Liver (tissue), 8 donors: ENCODE data around the gene LOC128125822.
"Not testable (repeated sequence)": the region's sequence is repeated elsewhere in the genome, so short reads cannot be mapped to it uniquely, and the experiment has no call there.

Experiments
- DNase-seq: peaks from one replicate; pipeline ENCODE4 v3.0.0-alpha.2; 2017; ENCODE audit warnings: low spot score
- H3K27ac ChIP-seq, 2 donors: one replicate each; pipeline ENCODE4 v1.7.0; 2013; ENCODE audit warnings: inconsistent platforms in 2 of 2, low read length in 2 of 2, control low read depth in 1 of 2, low read depth in 1 of 2, mild to moderate bottlenecking in 1 of 2
- H3K27me3 ChIP-seq, 4 donors: one replicate each; pipeline versions ENCODE4 v1.6.1 to v1.7.0; 2013; ENCODE audit warnings: low read length in 3 of 4, inconsistent platforms in 1 of 4, mild to moderate bottlenecking in 1 of 4, moderate library complexity in 1 of 4; ENCODE audit not compliant: control insufficient read depth in 4 of 4, insufficient read depth in 4 of 4
- H3K36me3 ChIP-seq, 4 donors: one replicate each; pipeline versions ENCODE4 v1.6.1 to v1.7.0; 2013; ENCODE audit warnings: low read length in 3 of 4, mild to moderate bottlenecking in 3 of 4, low read depth in 1 of 4, moderate library complexity in 1 of 4; ENCODE audit not compliant: control insufficient read depth in 4 of 4, insufficient read depth in 3 of 4
- H3K4me1 ChIP-seq, 4 donors: one replicate each; pipeline versions ENCODE4 v1.6.1 to v1.7.0; 2013; ENCODE audit warnings: low read length in 3 of 4, mild to moderate bottlenecking in 3 of 4, moderate library complexity in 1 of 4; ENCODE audit not compliant: control insufficient read depth in 4 of 4, insufficient read depth in 4 of 4
- H3K4me3 ChIP-seq, 3 donors: one replicate each; pipeline versions ENCODE4 v1.6.1 to v1.7.0; 2013; ENCODE audit warnings: low read length in 3 of 3, control low read depth in 1 of 3, low read depth in 1 of 3, mild to moderate bottlenecking in 1 of 3
- H3K9ac ChIP-seq, 2 donors: one replicate each; pipeline ENCODE4 v1.7.0; 2013; ENCODE audit warnings: low read length in 2 of 2, mild to moderate bottlenecking in 2 of 2, moderate library complexity in 2 of 2, control low read depth in 1 of 2, low read depth in 1 of 2
- H3K9me3 ChIP-seq, 4 donors: one replicate each; pipeline versions ENCODE4 v1.6.1 to v1.7.0; 2013; ENCODE audit warnings: low read length in 3 of 4; ENCODE audit not compliant: control insufficient read depth in 4 of 4
- EGR1 ChIP-seq, 2 donors: IDR thresholded peaks; 2 replicates each; pipeline ENCODE4 v1.6.1; 2016 to 2018; ENCODE audit warnings: antibody characterized with exemption in 2 of 2, low read depth in 2 of 2
- FOXA1 ChIP-seq: IDR thresholded peaks from 2 replicates; pipeline ENCODE4 v1.6.1; 2016; ENCODE audit warnings: antibody characterized with exemption
- FOXA2 ChIP-seq: IDR thresholded peaks from 2 replicates; pipeline ENCODE4 v1.6.1; 2016; ENCODE audit warnings: antibody characterized with exemption
- GABPA ChIP-seq, 2 donors: IDR thresholded peaks in 1 of 2; conservative IDR thresholded peaks in 1 of 2; 2 replicates each; pipeline ENCODE4 v1.6.1; 2016; ENCODE audit warnings: antibody characterized with exemption in 2 of 2, mild to moderate bottlenecking in 1 of 2, moderate library complexity in 1 of 2
- HNF4A ChIP-seq, 2 donors: conservative IDR thresholded peaks; 2 replicates each; pipeline ENCODE4 v1.6.1; 2016; ENCODE audit warnings: antibody characterized with exemption in 2 of 2, mild to moderate bottlenecking in 2 of 2
- HNF4G ChIP-seq: IDR thresholded peaks from 2 replicates; pipeline ENCODE4 v1.6.1; 2016; ENCODE audit warnings: antibody characterized with exemption
- RAD21 ChIP-seq, 2 donors: IDR thresholded peaks; 2 replicates each; pipeline ENCODE4 v1.6.1; 2016; ENCODE audit warnings: antibody characterized with exemption in 2 of 2, mild to moderate bottlenecking in 2 of 2
- RXRA ChIP-seq, 2 donors: IDR thresholded peaks; 2 replicates each; pipeline ENCODE4 v1.6.1; 2017 to 2018; ENCODE audit warnings: antibody characterized with exemption in 2 of 2, mild to moderate bottlenecking in 1 of 2
- SP1 ChIP-seq: IDR thresholded peaks from 2 replicates; pipeline ENCODE4 v1.6.1; 2018; ENCODE audit warnings: antibody characterized with exemption, mild to moderate bottlenecking
- TAF1 ChIP-seq: conservative IDR thresholded peaks from 2 replicates; pipeline ENCODE4 v1.6.1; 2016; ENCODE audit warnings: antibody characterized with exemption, mild to moderate bottlenecking
- YY1 ChIP-seq: IDR thresholded peaks from 2 replicates; pipeline ENCODE4 v1.6.1; 2016; ENCODE audit warnings: antibody characterized with exemption, mild to moderate bottlenecking
- WGBS: extraction: QIAGEN DNeasy Blood & Tissue Kit; methylation state at CpG from one replicate; pipeline ENCODE4 v1.1.7; 2013; 5-methylcytosine and 5-hydroxymethylcytosine counted together
- TF ChIP-seq, protein P1 (sequence below): IDR thresholded peaks from 2 replicates; pipeline ENCODE4 v1.6.1; 2016; ENCODE audit warnings: antibody characterized with exemption
- TF ChIP-seq, protein P2 (sequence below): IDR thresholded peaks from 2 replicates; pipeline ENCODE4 v1.6.1; 2016; ENCODE audit warnings: antibody characterized with exemption, mild to moderate bottlenecking
- TF ChIP-seq, protein P3 (sequence below): IDR thresholded peaks from 2 replicates; pipeline ENCODE4 v1.6.1; 2016; ENCODE audit warnings: antibody characterized with exemption
- TF ChIP-seq, protein P4 (sequence below): fragments of 150-350 bp; IDR thresholded peaks from 2 replicates; pipeline ENCODE4 v1.5.1; 2017; ENCODE audit warnings: improper control_type of control experiment, low read depth, low read length; ENCODE audit not compliant: missing input control
- donor health status: healthy.
- donor health status: healthy.
- donor health status: healthy.
- donor health status: healthy.
- donor health status: healthy.

Gene LOC128125822

DNA sequence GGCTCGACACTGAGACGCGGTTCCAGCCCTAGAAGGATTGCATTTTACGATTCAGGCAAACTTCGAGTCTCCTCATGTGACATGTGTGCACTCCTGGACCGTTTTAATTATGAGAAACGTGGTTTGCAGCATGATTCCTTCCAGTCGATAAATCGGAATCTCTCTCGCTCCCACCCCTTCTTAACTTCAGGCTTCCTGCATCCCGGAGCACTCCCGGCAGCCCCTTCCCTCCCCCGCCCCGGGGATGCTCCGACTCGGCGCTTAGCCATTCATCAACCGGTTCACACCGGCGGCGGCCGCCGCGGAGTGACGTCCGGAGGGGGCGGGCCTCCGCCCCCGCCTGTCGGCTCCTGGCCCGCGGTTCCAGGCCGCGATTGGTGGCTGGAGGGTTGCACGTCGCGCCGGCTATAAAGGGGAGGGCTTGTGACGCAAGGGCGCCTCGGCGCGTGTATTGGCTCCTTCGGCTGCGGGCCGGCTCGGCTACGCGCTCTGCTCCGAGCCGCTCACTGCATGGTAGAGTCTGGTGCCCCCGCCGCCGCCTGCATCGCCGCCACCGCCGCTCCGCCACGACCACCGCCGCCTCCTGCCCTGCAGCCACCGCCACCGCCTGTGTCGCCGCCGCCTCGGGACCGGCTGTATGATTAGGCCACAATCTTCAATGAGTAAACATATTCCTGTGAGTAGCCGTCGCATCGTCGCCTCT lies at the start of gene LOC128125822, which contains the start of gene PTP4A1:
Gene LOC128125822 (plus strand): TSS at position 437 of the 703 bp plus-strand sequence.
Gene PTP4A1 (plus strand): TSS at position 437 of the 703 bp plus-strand sequence. CDS start 4,401 bp downstream, outside the sequence.
- Histone ChIP-seq H3K4me1 (peaks cover 0 to 14% (median 3%) of the 10 kb centered on the region in 4 donors), H3K9me3 (no peaks in the 10 kb centered on the region), H3K4me3 (peak within 1 kb of the TSS; percentile 77 to 99 (median 83)), H3K9ac (peak within 1 kb of the TSS; percentile 91 to 99), H3K36me3 (peaks cover 2 to 13% (median 5%) of the 10 kb centered on the region in 4 donors), H3K27me3 (no peaks in the 10 kb centered on the region), H3K27ac (peak within 1 kb of the TSS; percentile 97 to 99)
- peak; percentile 95 for DNase-seq
- TF ChIP-seq TAF1 (peak; percentile 89), FOXA2 (no peak), EGR1 (IDR thresholded peaks at IDR 0.05; ENCODE audit: low read depth in 2 of 2) (peak; percentile 98 to 100), GABPA (IDR thresholded peaks at IDR 0.05 in 1 of 2, conservative IDR thresholded peaks at IDR 0.05 in 1 of 2) (no peak), RAD21 (IDR thresholded peaks at IDR 0.05) (peak; percentile 6 to 39), SP1 (peak; percentile 55), YY1 (no peak), FOXA1 (no peak)
- TF ChIP-seq, protein P1, sequence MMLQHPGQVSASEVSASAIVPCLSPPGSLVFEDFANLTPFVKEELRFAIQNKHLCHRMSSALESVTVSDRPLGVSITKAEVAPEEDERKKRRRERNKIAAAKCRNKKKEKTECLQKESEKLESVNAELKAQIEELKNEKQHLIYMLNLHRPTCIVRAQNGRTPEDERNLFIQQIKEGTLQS, result peak; percentile 40
- TF ChIP-seq, protein P2, sequence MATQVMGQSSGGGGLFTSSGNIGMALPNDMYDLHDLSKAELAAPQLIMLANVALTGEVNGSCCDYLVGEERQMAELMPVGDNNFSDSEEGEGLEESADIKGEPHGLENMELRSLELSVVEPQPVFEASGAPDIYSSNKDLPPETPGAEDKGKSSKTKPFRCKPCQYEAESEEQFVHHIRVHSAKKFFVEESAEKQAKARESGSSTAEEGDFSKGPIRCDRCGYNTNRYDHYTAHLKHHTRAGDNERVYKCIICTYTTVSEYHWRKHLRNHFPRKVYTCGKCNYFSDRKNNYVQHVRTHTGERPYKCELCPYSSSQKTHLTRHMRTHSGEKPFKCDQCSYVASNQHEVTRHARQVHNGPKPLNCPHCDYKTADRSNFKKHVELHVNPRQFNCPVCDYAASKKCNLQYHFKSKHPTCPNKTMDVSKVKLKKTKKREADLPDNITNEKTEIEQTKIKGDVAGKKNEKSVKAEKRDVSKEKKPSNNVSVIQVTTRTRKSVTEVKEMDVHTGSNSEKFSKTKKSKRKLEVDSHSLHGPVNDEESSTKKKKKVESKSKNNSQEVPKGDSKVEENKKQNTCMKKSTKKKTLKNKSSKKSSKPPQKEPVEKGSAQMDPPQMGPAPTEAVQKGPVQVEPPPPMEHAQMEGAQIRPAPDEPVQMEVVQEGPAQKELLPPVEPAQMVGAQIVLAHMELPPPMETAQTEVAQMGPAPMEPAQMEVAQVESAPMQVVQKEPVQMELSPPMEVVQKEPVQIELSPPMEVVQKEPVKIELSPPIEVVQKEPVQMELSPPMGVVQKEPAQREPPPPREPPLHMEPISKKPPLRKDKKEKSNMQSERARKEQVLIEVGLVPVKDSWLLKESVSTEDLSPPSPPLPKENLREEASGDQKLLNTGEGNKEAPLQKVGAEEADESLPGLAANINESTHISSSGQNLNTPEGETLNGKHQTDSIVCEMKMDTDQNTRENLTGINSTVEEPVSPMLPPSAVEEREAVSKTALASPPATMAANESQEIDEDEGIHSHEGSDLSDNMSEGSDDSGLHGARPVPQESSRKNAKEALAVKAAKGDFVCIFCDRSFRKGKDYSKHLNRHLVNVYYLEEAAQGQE, result peak; percentile 63
- TF ChIP-seq, protein P3, sequence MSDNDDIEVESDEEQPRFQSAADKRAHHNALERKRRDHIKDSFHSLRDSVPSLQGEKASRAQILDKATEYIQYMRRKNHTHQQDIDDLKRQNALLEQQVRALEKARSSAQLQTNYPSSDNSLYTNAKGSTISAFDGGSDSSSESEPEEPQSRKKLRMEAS, result no peak
- WGBS, result under 1% methylated on average over 73 of the region's 73 CpGs

DNA sequence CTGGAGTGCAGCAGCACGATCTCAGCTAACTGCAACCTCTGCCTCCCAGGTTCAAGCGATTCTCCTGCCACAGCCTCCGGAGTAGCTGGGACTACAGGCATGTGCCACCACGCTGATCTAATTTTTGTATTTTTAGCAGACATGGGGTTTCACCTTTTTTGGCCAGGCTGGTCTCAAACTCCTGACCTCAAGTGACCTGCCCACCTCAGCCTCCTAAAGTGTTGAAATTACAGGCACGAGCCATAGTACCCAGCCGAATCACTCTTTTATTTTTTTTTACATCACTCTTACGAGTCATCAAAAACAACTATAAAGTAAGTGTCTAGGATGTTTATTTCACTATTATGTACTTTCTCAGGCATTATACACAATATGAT lies 49.4 kb upstream of the LOC128125822 start:
- H3K36me3 ChIP-seq, H3K9ac ChIP-seq, H3K9me3 ChIP-seq, DNase-seq, H3K27me3 ChIP-seq: not testable (repeated sequence)
- TF ChIP-seq YY1, result peak; percentile 3
- peak in 1 of 2 donors; percentile 7 for TF ChIP-seq RXRA (IDR thresholded peaks at IDR 0.05)
- TF ChIP-seq HNF4A (conservative IDR thresholded peaks at IDR 0.05), result peak in 1 of 2 donors; percentile 3
- peak overlapping the region in 1 of 3 donors; percentile 47 for H3K4me3 ChIP-seq
- 77% methylated on average over 7 of the region's 7 CpGs for WGBS
- peak overlapping the region; percentile 73 to 76 for H3K27ac ChIP-seq
- peaks cover 2 to 16% (median 3%) of the 10 kb centered on the region in 4 donors for H3K4me1 ChIP-seq

DNA sequence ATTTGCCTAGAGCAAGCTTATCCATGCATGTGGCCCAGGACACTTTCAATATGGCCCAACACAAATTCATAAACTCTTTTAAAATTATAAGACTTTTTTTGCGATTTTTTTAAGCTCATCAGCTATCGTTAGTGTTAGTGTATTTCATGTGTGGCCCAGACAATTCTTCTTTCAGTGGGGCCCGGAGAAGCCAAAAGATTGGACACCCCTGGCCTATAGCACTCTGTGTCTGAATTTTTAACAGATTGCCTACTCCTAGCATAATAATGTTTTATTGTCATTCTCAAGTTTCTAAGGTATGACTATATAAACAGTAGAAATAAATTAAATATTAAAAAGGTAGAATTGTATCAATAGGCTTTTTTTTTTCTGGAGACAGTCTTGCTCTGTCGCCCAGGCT lies 48.6 kb upstream of the LOC128125822 start:
- DNase-seq, result no peak
- Histone ChIP-seq H3K9me3 (no peaks in the 10 kb centered on the region), H3K27me3 (no peaks in the 10 kb centered on the region), H3K27ac (peak overlapping the region in 1 of 2 donors; percentile 27), H3K4me1 (peaks cover 2 to 9% (median 3%) of the 10 kb centered on the region in 4 donors), H3K4me3 (peak overlapping the region in 1 of 3 donors; percentile 47), H3K36me3 (no peaks in the 10 kb centered on the region), H3K9ac (no peak overlapping the region)
- 94% methylated on average over 4 of the region's 4 CpGs for WGBS
- TF ChIP-seq, protein P3, result no peak
- TF ChIP-seq FOXA2 (no peak), FOXA1 (no peak), HNF4G (no peak)
- TF ChIP-seq, protein P1, result no peak
- TF ChIP-seq, protein P4, sequence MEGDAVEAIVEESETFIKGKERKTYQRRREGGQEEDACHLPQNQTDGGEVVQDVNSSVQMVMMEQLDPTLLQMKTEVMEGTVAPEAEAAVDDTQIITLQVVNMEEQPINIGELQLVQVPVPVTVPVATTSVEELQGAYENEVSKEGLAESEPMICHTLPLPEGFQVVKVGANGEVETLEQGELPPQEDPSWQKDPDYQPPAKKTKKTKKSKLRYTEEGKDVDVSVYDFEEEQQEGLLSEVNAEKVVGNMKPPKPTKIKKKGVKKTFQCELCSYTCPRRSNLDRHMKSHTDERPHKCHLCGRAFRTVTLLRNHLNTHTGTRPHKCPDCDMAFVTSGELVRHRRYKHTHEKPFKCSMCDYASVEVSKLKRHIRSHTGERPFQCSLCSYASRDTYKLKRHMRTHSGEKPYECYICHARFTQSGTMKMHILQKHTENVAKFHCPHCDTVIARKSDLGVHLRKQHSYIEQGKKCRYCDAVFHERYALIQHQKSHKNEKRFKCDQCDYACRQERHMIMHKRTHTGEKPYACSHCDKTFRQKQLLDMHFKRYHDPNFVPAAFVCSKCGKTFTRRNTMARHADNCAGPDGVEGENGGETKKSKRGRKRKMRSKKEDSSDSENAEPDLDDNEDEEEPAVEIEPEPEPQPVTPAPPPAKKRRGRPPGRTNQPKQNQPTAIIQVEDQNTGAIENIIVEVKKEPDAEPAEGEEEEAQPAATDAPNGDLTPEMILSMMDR, result no peak
